SK-N-SH (cell line): ENCODE measurements around the gene TRPM1. TPM values are rescaled to one million over a fixed set of nuclear protein-coding genes. Genes with fewer than 3 reads are reported as not detected.

Experiments
- CTCF ChIA-PET: fragments of 300-600, 350-600 bp; formaldehyde crosslinking; extraction: SDS; loops from one replicate; lab custom pipeline; 2021; lab: Yijun Ruan, JAX
- POLR2A ChIA-PET: fragments of 350-600 bp; sonication (Branson Sonifier 250); formaldehyde crosslinking; extraction: SDS; loops from one replicate; lab custom pipeline; 2020; ENCODE audit warnings: antibody characterized with exemption, inconsistent platforms; lab: Yijun Ruan, JAX
- DNase-seq: peaks from one replicate; pipeline ENCODE4 v3.0.0; 2012
- H2AFZ ChIP-seq: fragments of 200-600 bp; sonication (generic); 2 replicates; pipeline ENCODE4 v1.8.1; 2016; ENCODE audit warnings: antibody characterized with exemption, mild to moderate bottlenecking, low read depth
- H3F3A ChIP-seq: fragments of 200-600 bp; sonication (generic); replicated peaks from 2 replicates; pipeline ENCODE3; 2016; ENCODE audit warnings: antibody characterized with exemption, mild to moderate bottlenecking; ENCODE audit not compliant: insufficient read depth
- H3K27ac ChIP-seq, 2 experiments: fragments of 200-500 bp in 1 of 2; fragments of 200-600 bp in 1 of 2; sonication (Bioruptor generic) in 1 of 2; sonication (generic), shearing (Covaris generic) in 1 of 2; 2 replicates each; pipeline versions ENCODE4 v1.5.1 to v1.6.1; 2014 to 2016; ENCODE audit warnings: low read depth in 2 of 2, inconsistent platforms in 1 of 2, low read length in 1 of 2, mild to moderate bottlenecking in 1 of 2, mixed read lengths in 1 of 2
- H3K27me3 ChIP-seq: fragments of 200-600 bp; sonication (generic), shearing (Covaris generic); 2 replicates; pipeline ENCODE4 v1.6.1; 2016; ENCODE audit warnings: mixed run types; ENCODE audit not compliant: insufficient read depth
- H3K36me3 ChIP-seq, 2 experiments: fragments of 200-500 bp in 1 of 2; fragments of 200-600 bp in 1 of 2; sonication (Bioruptor generic) in 1 of 2; sonication (generic) in 1 of 2; replicated peaks in 1 of 2; 2 replicates each; pipeline versions ENCODE3 to v1.5.1; 2014 to 2016; ENCODE audit warnings: low read length in 1 of 2, mild to moderate bottlenecking in 1 of 2; ENCODE audit not compliant: insufficient read depth in 2 of 2, control insufficient read depth in 1 of 2
- H3K4me1 ChIP-seq, 2 experiments: fragments of 200-500 bp in 1 of 2; fragments of 200-600 bp in 1 of 2; sonication (Bioruptor generic) in 1 of 2; sonication (generic), shearing (Covaris generic) in 1 of 2; 2 replicates each; pipeline versions ENCODE4 v1.5.1 to v1.6.1; 2014 to 2016; ENCODE audit warnings: low read depth in 1 of 2, low read length in 1 of 2, mixed run types in 1 of 2; ENCODE audit not compliant: insufficient read depth in 2 of 2, control insufficient read depth in 1 of 2
- H3K4me2 ChIP-seq: fragments of 200-600 bp; sonication (generic), shearing (Covaris generic); 2 replicates; pipeline ENCODE4 v1.6.1; 2017; ENCODE audit warnings: mixed run types
- H3K4me3 ChIP-seq, 2 experiments: fragments of 200-500 bp in 1 of 2; fragments of 200-600 bp in 1 of 2; sonication (Bioruptor generic) in 1 of 2; sonication (generic), shearing (Covaris generic) in 1 of 2; 2 replicates each; pipeline versions ENCODE4 v1.5.1 to v1.8.1; 2014 to 2016; ENCODE audit warnings: low read depth in 2 of 2, inconsistent platforms in 1 of 2, low read length in 1 of 2, mild to moderate bottlenecking in 1 of 2, mixed read lengths in 1 of 2, moderate library complexity in 1 of 2
- H3K79me2 ChIP-seq: fragments of 200-600 bp; sonication (generic); 2 replicates; pipeline ENCODE4 v1.8.1; 2017; ENCODE audit warnings: mild to moderate bottlenecking; ENCODE audit not compliant: insufficient read depth
- H3K9ac ChIP-seq: fragments of 200-600 bp; sonication (generic); 2 replicates; pipeline ENCODE4 v1.6.1; 2017; ENCODE audit warnings: mixed run types
- H3K9me2 ChIP-seq: fragments of 200-600 bp; sonication (generic); 2 replicates; pipeline ENCODE4 v1.6.1; 2017; ENCODE audit warnings: mixed run types
- H3K9me3 ChIP-seq: fragments of 200-600 bp; sonication (generic); 2 replicates; pipeline ENCODE4 v1.6.1; 2017; ENCODE audit warnings: mixed run types, mild to moderate bottlenecking, moderate library complexity
- H4K20me1 ChIP-seq: fragments of 200-600 bp; sonication (generic); 2 replicates; pipeline ENCODE4 v1.6.1; 2017; ENCODE audit warnings: mild to moderate bottlenecking, mixed run types; ENCODE audit not compliant: insufficient read depth
- CHD2 ChIP-seq: fragments of 150-350 bp; IDR thresholded peaks from 2 replicates; pipeline ENCODE4 v1.6.1; 2018; ENCODE audit warnings: low read length; ENCODE audit not compliant: partially characterized antibody
- FOSL2 ChIP-seq: IDR thresholded peaks from 2 replicates; pipeline ENCODE4 v1.4.0; 2012; ENCODE audit warnings: low read depth, mild to moderate bottlenecking, moderate library complexity, borderline replicate concordance
- FOXJ3 ChIP-seq: sonication (generic); formaldehyde crosslinking; IDR thresholded peaks from 2 replicates; pipeline ENCODE4 v1.5.1; 2020; ENCODE audit warnings: mild to moderate bottlenecking, missing genetic modification reagents
- MXI1 ChIP-seq: IDR thresholded peaks from 2 replicates; pipeline ENCODE4 v1.6.1; 2012; ENCODE audit warnings: mild to moderate bottlenecking, low read depth, low read length, improper control_type of control experiment
- NFIC ChIP-seq: IDR thresholded peaks from 2 replicates; pipeline ENCODE4 v1.4.0; 2012; ENCODE audit warnings: borderline replicate concordance
- RAD21 ChIP-seq: IDR thresholded peaks from 2 replicates; pipeline ENCODE4 v1.6.1; 2012; ENCODE audit warnings: mild to moderate bottlenecking, low read length
- RXRA ChIP-seq: IDR thresholded peaks from 2 replicates; pipeline ENCODE4 v1.4.0; 2012; ENCODE audit warnings: low read depth, mild to moderate bottlenecking, borderline replicate concordance
- SIN3A ChIP-seq: IDR thresholded peaks from 2 replicates; pipeline ENCODE4 v1.6.1; 2012; ENCODE audit warnings: low read depth, mild to moderate bottlenecking, low read length, moderate library complexity, borderline replicate concordance
- SMC3 ChIP-seq: IDR thresholded peaks from 2 replicates; pipeline ENCODE4 v1.6.1; 2012; ENCODE audit warnings: low read depth, low read length, improper control_type of control experiment
- TEAD4 ChIP-seq: IDR thresholded peaks from 2 replicates; pipeline ENCODE4 v1.4.0; 2012; ENCODE audit warnings: mild to moderate bottlenecking, borderline replicate concordance; ENCODE audit not compliant: insufficient read depth
- WGBS: methylation state at CpG from one replicate; pipeline ENCODE4 v1.1.6; 2017; ENCODE audit warnings: low lambda C conversion rate; 5-methylcytosine and 5-hydroxymethylcytosine counted together
- polyA plus RNA-seq, 3 experiments: library from polyadenylated mRNA; depleted of rRNA; stranded (reverse); fragments of >200 nt; gene quantifications; 2 replicates each; pipeline ENCODE4 v1.2.3, GENCODE V29; 2012
- TF ChIP-seq, protein P1 (sequence below): fragments of 150-350 bp; IDR thresholded peaks from 2 replicates; pipeline ENCODE4 v1.6.1; 2017; ENCODE audit warnings: antibody characterized with exemption, low read length, low read depth, borderline replicate concordance
- TF ChIP-seq, protein P2 (sequence below): IDR thresholded peaks from 2 replicates; pipeline ENCODE4 v1.6.1; 2012; ENCODE audit warnings: mild to moderate bottlenecking, low read depth, low read length, moderate library complexity
- TF ChIP-seq, protein P3 (sequence below): IDR thresholded peaks from 2 replicates; pipeline ENCODE4 v1.4.0; 2012; ENCODE audit warnings: low read depth, borderline replicate concordance
- TF ChIP-seq, protein P4 (sequence below): IDR thresholded peaks from 2 replicates; pipeline ENCODE4 v1.4.0; 2012; ENCODE audit warnings: low read depth, borderline replicate concordance
- TF ChIP-seq, protein P5 (sequence below): IDR thresholded peaks from 2 replicates; pipeline ENCODE4; 2012
- TF ChIP-seq, protein P6 (sequence below): IDR thresholded peaks from 2 replicates; pipeline ENCODE4 v1.4.0; 2012; ENCODE audit warnings: low read depth
- TF ChIP-seq, protein P7 (sequence below): fragments of 150-350 bp; IDR thresholded peaks from 2 replicates; pipeline ENCODE4 v1.6.1; 2016; ENCODE audit warnings: mild to moderate bottlenecking, low read depth, low read length

The TRPM1 gene
- polyA plus RNA-seq, 1 of the 3 experiments (the other 2 are of a cell fraction), result not detected

DNA sequence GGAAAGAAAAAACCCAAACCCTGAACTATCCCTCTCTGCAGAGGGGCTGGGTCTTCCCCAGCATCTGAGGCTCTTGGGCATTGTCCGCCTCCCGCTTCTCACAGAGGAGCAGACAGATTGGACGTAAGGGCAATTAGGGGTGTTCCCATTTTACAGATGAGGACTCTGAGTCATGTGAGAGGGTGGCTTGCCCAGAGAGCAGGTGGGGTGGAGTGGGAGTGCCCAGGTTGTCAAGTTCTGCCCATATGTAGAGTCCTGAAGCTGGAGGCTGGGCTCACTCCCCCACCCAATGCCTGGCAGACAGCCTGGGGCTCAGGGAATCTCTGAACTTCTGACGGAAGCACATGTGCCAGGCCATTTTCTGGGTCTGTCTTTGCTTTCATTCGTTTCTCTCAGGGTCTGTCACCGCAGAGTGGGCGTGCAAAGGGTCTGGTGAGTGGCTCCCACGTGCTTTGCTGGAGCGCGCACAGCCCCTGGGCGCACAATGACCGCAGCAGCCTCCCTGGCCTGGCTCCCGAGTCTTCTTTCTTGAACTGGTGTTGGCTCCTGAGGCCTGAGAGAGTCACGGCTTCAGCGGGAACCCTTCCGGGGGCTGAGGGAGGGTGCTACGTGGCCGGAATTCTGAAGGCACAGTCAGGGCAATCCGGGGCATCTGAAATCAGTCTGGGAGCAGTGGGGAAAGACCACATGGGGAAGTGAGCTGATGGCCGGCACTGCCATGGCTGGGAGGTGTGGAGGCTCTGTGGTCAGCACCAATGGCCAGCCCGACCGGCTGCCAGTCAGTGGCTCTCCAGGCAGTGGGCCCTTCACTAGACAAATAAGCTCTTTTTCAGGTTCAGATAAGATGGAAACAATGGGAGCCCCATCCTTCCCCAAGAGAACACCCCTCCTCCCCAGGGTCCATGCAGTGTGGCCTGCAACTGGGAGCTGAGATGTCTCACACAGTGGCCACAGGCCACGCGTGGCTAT is 1.1 kb upstream of the TRPM1 start:
- WGBS, result 86% methylated on average over 23 of the region's 24 CpGs
- Histone ChIP-seq H3K9me2 (no peaks in the 10 kb centered on the region), H3F3A (peaks cover 12% of the 10 kb centered on the region), H3K9ac (no peak overlapping the region), H3K9me3 (0 out of 2 replicates have a peak, but pooled peaks cover 3% of the 10 kb centered on the region), H3K27ac (no peak overlapping the region), H3K27me3 (no peaks in the 10 kb centered on the region), H3K36me3 (no peaks in the 10 kb centered on the region), H3K4me2 (no peak overlapping the region), H4K20me1 (no peaks in the 10 kb centered on the region), H2AFZ (no peak overlapping the region), H3K4me3 (no peak overlapping the region), H3K79me2 (no peaks in the 10 kb centered on the region), H3K4me1 (peaks cover 14 to 20% of the 10 kb centered on the region in 2 experiments; a peak in 1 of 4 replicates)
- TF ChIP-seq NFIC, result no peak
- TF ChIP-seq RXRA, result no peak
- no peak for TF ChIP-seq RAD21
- TF ChIP-seq, protein P1, sequence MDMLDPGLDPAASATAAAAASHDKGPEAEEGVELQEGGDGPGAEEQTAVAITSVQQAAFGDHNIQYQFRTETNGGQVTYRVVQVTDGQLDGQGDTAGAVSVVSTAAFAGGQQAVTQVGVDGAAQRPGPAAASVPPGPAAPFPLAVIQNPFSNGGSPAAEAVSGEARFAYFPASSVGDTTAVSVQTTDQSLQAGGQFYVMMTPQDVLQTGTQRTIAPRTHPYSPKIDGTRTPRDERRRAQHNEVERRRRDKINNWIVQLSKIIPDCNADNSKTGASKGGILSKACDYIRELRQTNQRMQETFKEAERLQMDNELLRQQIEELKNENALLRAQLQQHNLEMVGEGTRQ, result no peak
- TF ChIP-seq, protein P2, sequence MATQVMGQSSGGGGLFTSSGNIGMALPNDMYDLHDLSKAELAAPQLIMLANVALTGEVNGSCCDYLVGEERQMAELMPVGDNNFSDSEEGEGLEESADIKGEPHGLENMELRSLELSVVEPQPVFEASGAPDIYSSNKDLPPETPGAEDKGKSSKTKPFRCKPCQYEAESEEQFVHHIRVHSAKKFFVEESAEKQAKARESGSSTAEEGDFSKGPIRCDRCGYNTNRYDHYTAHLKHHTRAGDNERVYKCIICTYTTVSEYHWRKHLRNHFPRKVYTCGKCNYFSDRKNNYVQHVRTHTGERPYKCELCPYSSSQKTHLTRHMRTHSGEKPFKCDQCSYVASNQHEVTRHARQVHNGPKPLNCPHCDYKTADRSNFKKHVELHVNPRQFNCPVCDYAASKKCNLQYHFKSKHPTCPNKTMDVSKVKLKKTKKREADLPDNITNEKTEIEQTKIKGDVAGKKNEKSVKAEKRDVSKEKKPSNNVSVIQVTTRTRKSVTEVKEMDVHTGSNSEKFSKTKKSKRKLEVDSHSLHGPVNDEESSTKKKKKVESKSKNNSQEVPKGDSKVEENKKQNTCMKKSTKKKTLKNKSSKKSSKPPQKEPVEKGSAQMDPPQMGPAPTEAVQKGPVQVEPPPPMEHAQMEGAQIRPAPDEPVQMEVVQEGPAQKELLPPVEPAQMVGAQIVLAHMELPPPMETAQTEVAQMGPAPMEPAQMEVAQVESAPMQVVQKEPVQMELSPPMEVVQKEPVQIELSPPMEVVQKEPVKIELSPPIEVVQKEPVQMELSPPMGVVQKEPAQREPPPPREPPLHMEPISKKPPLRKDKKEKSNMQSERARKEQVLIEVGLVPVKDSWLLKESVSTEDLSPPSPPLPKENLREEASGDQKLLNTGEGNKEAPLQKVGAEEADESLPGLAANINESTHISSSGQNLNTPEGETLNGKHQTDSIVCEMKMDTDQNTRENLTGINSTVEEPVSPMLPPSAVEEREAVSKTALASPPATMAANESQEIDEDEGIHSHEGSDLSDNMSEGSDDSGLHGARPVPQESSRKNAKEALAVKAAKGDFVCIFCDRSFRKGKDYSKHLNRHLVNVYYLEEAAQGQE, result no peak
- no peak for TF ChIP-seq CHD2
- no peak for TF ChIP-seq SIN3A
- TF ChIP-seq, protein P3, sequence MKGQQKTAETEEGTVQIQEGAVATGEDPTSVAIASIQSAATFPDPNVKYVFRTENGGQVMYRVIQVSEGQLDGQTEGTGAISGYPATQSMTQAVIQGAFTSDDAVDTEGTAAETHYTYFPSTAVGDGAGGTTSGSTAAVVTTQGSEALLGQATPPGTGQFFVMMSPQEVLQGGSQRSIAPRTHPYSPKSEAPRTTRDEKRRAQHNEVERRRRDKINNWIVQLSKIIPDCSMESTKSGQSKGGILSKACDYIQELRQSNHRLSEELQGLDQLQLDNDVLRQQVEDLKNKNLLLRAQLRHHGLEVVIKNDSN, result no peak
- no peak for TF ChIP-seq FOSL2
- TF ChIP-seq TEAD4, result no peak
- no peak for TF ChIP-seq FOXJ3 (CRISPR knock-in tag)
- TF ChIP-seq, protein P4, sequence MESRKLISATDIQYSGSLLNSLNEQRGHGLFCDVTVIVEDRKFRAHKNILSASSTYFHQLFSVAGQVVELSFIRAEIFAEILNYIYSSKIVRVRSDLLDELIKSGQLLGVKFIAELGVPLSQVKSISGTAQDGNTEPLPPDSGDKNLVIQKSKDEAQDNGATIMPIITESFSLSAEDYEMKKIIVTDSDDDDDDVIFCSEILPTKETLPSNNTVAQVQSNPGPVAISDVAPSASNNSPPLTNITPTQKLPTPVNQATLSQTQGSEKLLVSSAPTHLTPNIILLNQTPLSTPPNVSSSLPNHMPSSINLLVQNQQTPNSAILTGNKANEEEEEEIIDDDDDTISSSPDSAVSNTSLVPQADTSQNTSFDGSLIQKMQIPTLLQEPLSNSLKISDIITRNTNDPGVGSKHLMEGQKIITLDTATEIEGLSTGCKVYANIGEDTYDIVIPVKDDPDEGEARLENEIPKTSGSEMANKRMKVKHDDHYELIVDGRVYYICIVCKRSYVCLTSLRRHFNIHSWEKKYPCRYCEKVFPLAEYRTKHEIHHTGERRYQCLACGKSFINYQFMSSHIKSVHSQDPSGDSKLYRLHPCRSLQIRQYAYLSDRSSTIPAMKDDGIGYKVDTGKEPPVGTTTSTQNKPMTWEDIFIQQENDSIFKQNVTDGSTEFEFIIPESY, result no peak
- TF ChIP-seq, protein P5, sequence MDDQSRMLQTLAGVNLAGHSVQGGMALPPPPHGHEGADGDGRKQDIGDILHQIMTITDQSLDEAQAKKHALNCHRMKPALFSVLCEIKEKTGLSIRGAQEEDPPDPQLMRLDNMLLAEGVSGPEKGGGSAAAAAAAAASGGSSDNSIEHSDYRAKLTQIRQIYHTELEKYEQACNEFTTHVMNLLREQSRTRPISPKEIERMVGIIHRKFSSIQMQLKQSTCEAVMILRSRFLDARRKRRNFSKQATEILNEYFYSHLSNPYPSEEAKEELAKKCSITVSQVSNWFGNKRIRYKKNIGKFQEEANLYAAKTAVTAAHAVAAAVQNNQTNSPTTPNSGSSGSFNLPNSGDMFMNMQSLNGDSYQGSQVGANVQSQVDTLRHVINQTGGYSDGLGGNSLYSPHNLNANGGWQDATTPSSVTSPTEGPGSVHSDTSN, result no peak
- no peak for TF ChIP-seq SMC3
- TF ChIP-seq, protein P6, sequence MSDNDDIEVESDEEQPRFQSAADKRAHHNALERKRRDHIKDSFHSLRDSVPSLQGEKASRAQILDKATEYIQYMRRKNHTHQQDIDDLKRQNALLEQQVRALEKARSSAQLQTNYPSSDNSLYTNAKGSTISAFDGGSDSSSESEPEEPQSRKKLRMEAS, result no peak
- TF ChIP-seq, protein P7, sequence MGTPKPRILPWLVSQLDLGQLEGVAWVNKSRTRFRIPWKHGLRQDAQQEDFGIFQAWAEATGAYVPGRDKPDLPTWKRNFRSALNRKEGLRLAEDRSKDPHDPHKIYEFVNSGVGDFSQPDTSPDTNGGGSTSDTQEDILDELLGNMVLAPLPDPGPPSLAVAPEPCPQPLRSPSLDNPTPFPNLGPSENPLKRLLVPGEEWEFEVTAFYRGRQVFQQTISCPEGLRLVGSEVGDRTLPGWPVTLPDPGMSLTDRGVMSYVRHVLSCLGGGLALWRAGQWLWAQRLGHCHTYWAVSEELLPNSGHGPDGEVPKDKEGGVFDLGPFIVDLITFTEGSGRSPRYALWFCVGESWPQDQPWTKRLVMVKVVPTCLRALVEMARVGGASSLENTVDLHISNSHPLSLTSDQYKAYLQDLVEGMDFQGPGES, result no peak
- TF ChIP-seq MXI1, result no peak
- ChIA-PET POLR2A (interaction anchor here (0.6 to 1.3 kb wide), 2 partner anchors 26 to 218 kb away, joined by 3 read pairs; no protein-coding TSS in a partner anchor), CTCF (interaction anchor here (1.2 to 7.0 kb wide), 2 partner anchors 25 to 386 kb away, joined by 3 to 38 read pairs; no protein-coding TSS in a partner anchor)
- no peak for DNase-seq
